ENCODE measurements around the gene KRTAP10-12. TPM values are rescaled to one million over a fixed set of nuclear protein-coding genes. Genes with fewer than 3 reads are reported as not detected.

The KRTAP10-12 gene
- total and polyA plus RNA-seq, 2 donors from 2014 or later = not detected

GRCh38 chr21:44718571-44718970, 21.6 kb downstream of the KRTAP10-12 start:
- TF ChIP-seq CTCF (IDR thresholded peaks at IDR 0.05; ENCODE audit: borderline replicate concordance, extremely low read depth, insufficient read depth) = no peak
- Histone ChIP-seq H3K4me1 (ENCODE audit: control insufficient read depth in 2 of 3, insufficient read depth in 2 of 3, low read depth in 1 of 3, low read length in 3 of 3) (peaks cover 0 to 2% (median 0%) of the 10 kb centered on the region in 3 donors), H3K9ac (ENCODE audit: low read length in 3 of 3) (no peak overlapping the region), H3K4me3 (ENCODE audit: low read length in 3 of 3) (no peak overlapping the region), H3K27ac (ENCODE audit: low read depth in 2 of 2, low read length in 2 of 2) (no peak overlapping the region), H3K36me3 (ENCODE audit: control insufficient read depth in 2 of 3, insufficient read depth in 3 of 3, low read length in 3 of 3) (no peaks in the 10 kb centered on the region), H3K27me3 (ENCODE audit: control insufficient read depth, insufficient read depth, low read length) (no peaks in the 10 kb centered on the region), H3K9me3 (ENCODE audit: control insufficient read depth in 2 of 3, insufficient read depth in 1 of 3, low read length in 3 of 3) (no peaks in the 10 kb centered on the region)
- DNase-seq (peak in 1 of 5 donors; percentile 37), FAIRE-seq (no peak)
- intact Hi-C loops (cut with DNase I) = no loop called here

GRCh38 chr21:44720170-44720569, 23.2 kb downstream of the KRTAP10-12 start:
- H3K4me1 ChIP-seq (ENCODE audit: control insufficient read depth in 2 of 3, insufficient read depth in 2 of 3, low read depth in 1 of 3, low read length in 3 of 3) = peaks cover 0 to 2% (median 0%) of the 10 kb centered on the region in 3 donors
- H3K27ac ChIP-seq (ENCODE audit: low read depth in 2 of 2, low read length in 2 of 2) = no peak overlapping the region
- no peak for TF ChIP-seq CTCF (IDR thresholded peaks at IDR 0.05; ENCODE audit: borderline replicate concordance, extremely low read depth, insufficient read depth)
- H3K27me3 ChIP-seq (ENCODE audit: control insufficient read depth, insufficient read depth, low read length) = no peaks in the 10 kb centered on the region
- no peaks in the 10 kb centered on the region for H3K36me3 ChIP-seq (ENCODE audit: control insufficient read depth in 2 of 3, insufficient read depth in 3 of 3, low read length in 3 of 3)
- DNase-seq (no peak), FAIRE-seq (no peak)
- H3K9ac ChIP-seq (ENCODE audit: low read length in 3 of 3) = no peak overlapping the region
- H3K4me3 ChIP-seq (ENCODE audit: low read length in 3 of 3) = no peak overlapping the region
- intact Hi-C loops (cut with DNase I) = no loop called here
- no peaks in the 10 kb centered on the region for H3K9me3 ChIP-seq (ENCODE audit: control insufficient read depth in 2 of 3, insufficient read depth in 1 of 3, low read length in 3 of 3)

GRCh38 chr21:44722731-44723130, 25.8 kb downstream of the KRTAP10-12 start:
- FAIRE-seq = no peak
- intact Hi-C loops (cut with DNase I) = no loop called here

More at GRCh38 chr21:44722731-44723130, 25.8 kb downstream of the KRTAP10-12 start:
- Histone ChIP-seq H3K36me3 (ENCODE audit: control insufficient read depth in 2 of 3, insufficient read depth in 3 of 3, low read length in 3 of 3) (no peaks in the 10 kb centered on the region), H3K4me1 (ENCODE audit: control insufficient read depth in 2 of 3, insufficient read depth in 2 of 3, low read depth in 1 of 3, low read length in 3 of 3) (peaks cover 0 to 2% (median 0%) of the 10 kb centered on the region in 3 donors), H3K27me3 (ENCODE audit: control insufficient read depth, insufficient read depth, low read length) (no peaks in the 10 kb centered on the region), H3K9ac (ENCODE audit: low read length in 3 of 3) (no peak overlapping the region), H3K4me3 (ENCODE audit: low read length in 3 of 3) (no peak overlapping the region), H3K27ac (ENCODE audit: low read depth in 2 of 2, low read length in 2 of 2) (no peak overlapping the region), H3K9me3 (ENCODE audit: control insufficient read depth in 2 of 3, insufficient read depth in 1 of 3, low read length in 3 of 3) (no peaks in the 10 kb centered on the region)
- no peak for TF ChIP-seq CTCF (IDR thresholded peaks at IDR 0.05; ENCODE audit: borderline replicate concordance, extremely low read depth, insufficient read depth)
- DNase-seq = peak in 3 of 5 donors; percentile 40 to 69 (median 54)

Data from kidney (tissue), 14 donors.